Endothelial cell of coronary artery (primary cell): ENCODE data around the gene GALK1. TPM values are rescaled to one million over a fixed set of nuclear protein-coding genes. Genes with fewer than 3 reads are reported as not detected.

Experiments used
- total RNA-seq: library from RNA; depleted of rRNA; stranded (reverse); fragments of >200 nt; gene quantifications from 2 replicates; pipeline ENCODE4 v1.2.3, GENCODE V29; 2014

The GALK1 gene
- 83.8 and 87.3 TPM in 2 replicates for total RNA-seq

GRCh38 chr17:75764711-75765421 is at the start of gene GALK1:
TSS of gene GALK1 (minus strand) at chr17:75765192. CDS start at chr17:75765136, 56 bp downstream.

GRCh38 chr17:75784473-75785015 is 19.6 kb upstream of the GALK1 start, which contains the start of gene UNK:
TSS of gene UNK (plus strand) at chr17:75784806. CDS start at chr17:75784881, 75 bp downstream.

GRCh38 chr17:75720656-75721462 is 44.1 kb downstream of the GALK1 start, which contains the start of gene ITGB4:
TSS of gene ITGB4 (plus strand) at chr17:75721459. CDS start at chr17:75724704, 3,245 bp downstream.

Other genes with a start within 250 kb of the GALK1 start
- 7.9 and 8.3 TPM in 2 replicates for gene CASKIN2, start 249.7 kb downstream of the GALK1 start, total RNA-seq
- 11.2 and 13.6 TPM in 2 replicates for gene TSEN54, start 248.7 kb downstream of the GALK1 start, total RNA-seq
- 1.5 and 2.8 TPM in 2 replicates for gene LLGL2, start 239.5 kb downstream of the GALK1 start, total RNA-seq
- 1.5 and 7.2 TPM in 2 replicates for gene MYO15B, start 177.4 kb downstream of the GALK1 start, total RNA-seq
- gene SMIM5, start 131.8 kb downstream of the GALK1 start, total RNA-seq, result not detected in 2 replicates
- gene RECQL5, start 98.0 kb downstream of the GALK1 start, total RNA-seq, result 12.5 and 20.2 TPM in 2 replicates
- 68.8 and 81.1 TPM in 2 replicates for gene SAP30BP, start 97.9 kb downstream of the GALK1 start, total RNA-seq
- 1.1 and 10.0 TPM in 2 replicates for gene ITGB4, start 43.7 kb downstream of the GALK1 start, total RNA-seq
- 9.3 and 14.5 TPM in 2 replicates for gene UNK, start 19.6 kb upstream of the GALK1 start, total RNA-seq
- 3.4 TPM in 2 replicates for gene UNC13D, start 79.2 kb upstream of the GALK1 start, total RNA-seq
- 15.9 and 17.6 TPM in 2 replicates for gene WBP2, start 90.1 kb upstream of the GALK1 start, total RNA-seq
- 33.8 and 34.9 TPM in 2 replicates for gene TRIM47, start 113.4 kb upstream of the GALK1 start, total RNA-seq
- 20.1 and 22.3 TPM in 2 replicates for gene TRIM65, start 131.8 kb upstream of the GALK1 start, total RNA-seq
- gene MRPL38, start 139.7 kb upstream of the GALK1 start, total RNA-seq, result 30.1 and 34.8 TPM in 2 replicates
- gene FBF1, start 175.8 kb upstream of the GALK1 start, total RNA-seq, result 6.9 and 8.4 TPM in 2 replicates
- gene ACOX1, start 214.0 kb upstream of the GALK1 start, total RNA-seq, result 58.5 and 67.3 TPM in 2 replicates
- 12.0 and 22.2 TPM in 2 replicates for gene TEN1, start 214.0 kb upstream of the GALK1 start, total RNA-seq
- 0.45 and 2.0 TPM in 2 replicates for gene CDK3, start 235.7 kb upstream of the GALK1 start, total RNA-seq